GM19193 (cell line): ENCODE data around the gene CPO.

Experiments used
- POLR2A ChIP-seq: IDR thresholded peaks from 4 replicates; pipeline ENCODE4 v1.6.1; 2011; ENCODE audit not compliant: insufficient read depth, insufficient read length; ENCODE audit errors: extremely low read depth

The CPO gene

GRCh38 chr2:206987810-206988209, 48.5 kb downstream of the CPO start:
- no peak for TF ChIP-seq POLR2A

- TF ChIP-seq POLR2A = no peak
Observed at GRCh38 chr2:206988884-206989283, 49.6 kb downstream of the CPO start.

- no peak for TF ChIP-seq POLR2A
Observed at GRCh38 chr2:206989311-206989710, 50.0 kb downstream of the CPO start.

DNA sequence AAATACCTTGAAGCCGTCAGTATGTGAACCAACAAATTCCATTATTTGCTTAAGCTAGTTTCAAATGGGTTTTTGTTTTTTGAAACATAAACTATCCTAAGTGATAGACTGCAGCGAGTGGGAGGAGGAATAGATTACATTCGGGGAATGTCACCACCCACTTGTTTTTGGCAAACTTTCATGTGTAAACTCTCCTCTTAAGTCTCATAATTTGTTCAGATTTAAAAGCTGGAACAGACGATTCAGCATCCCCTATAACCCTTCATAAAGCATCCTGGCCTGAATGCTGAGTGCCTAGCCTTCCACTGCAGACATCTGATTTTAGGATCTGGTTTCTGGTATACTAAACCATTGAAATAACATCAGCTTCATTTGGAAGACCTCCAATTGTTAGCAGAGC, 51.0 kb downstream of the CPO start:
- no peak for TF ChIP-seq POLR2A

- no peak for TF ChIP-seq POLR2A
Observed at GRCh38 chr2:206991070-206991469, 51.8 kb downstream of the CPO start.

DNA sequence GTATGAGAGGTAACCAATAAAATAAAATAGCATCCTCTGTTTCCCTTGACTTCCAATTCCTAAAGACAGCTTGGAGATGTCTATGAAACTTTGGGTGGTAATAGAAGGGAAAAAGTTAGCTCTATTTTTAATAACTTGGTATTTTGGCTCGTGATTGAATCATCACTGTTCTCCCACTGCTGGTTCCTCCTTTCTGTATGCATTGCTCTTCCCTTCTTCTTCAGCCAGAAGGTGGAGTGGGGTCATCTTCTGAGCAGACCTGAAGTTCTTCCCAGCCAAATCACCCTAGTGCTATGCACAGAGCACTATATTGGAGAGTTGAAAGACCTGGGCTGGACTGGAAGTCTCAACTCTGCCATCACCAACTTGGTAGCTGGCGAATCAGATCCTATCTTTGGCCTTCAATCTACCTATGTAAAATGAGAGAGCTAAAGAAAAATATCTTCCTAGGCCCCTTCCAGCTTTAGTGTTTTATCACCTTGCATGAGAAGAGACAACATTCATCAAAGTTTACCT, 54.1 kb downstream of the CPO start:
- TF ChIP-seq POLR2A = no peak

- TF ChIP-seq POLR2A = no peak
Observed at GRCh38 chr2:206993964-206994363, 54.6 kb downstream of the CPO start.

DNA sequence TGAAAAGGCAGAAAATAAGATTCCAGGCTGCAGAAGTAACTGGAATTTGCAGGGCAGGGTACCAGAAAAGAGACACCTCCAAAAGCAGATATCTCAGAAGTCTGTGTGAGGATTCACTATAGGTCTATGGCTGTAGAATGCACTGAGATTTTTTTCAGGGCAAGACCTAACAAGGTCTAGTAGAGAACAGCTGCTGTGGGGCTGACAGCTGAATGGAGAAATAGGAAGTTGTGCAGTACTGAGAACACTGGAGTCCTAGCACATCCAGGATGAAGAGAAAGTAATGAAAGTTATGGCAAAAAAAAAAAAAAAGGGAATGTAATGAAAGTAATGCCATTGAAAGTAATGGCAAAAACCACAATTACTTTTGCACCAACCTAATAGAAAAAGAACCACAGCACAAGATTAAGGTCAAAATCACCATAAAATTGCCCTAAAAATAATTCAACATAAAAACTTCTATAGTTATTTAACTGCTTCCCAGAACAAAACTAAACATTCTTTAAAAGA, 57.3 kb downstream of the CPO start:
- no peak for TF ChIP-seq POLR2A

DNA sequence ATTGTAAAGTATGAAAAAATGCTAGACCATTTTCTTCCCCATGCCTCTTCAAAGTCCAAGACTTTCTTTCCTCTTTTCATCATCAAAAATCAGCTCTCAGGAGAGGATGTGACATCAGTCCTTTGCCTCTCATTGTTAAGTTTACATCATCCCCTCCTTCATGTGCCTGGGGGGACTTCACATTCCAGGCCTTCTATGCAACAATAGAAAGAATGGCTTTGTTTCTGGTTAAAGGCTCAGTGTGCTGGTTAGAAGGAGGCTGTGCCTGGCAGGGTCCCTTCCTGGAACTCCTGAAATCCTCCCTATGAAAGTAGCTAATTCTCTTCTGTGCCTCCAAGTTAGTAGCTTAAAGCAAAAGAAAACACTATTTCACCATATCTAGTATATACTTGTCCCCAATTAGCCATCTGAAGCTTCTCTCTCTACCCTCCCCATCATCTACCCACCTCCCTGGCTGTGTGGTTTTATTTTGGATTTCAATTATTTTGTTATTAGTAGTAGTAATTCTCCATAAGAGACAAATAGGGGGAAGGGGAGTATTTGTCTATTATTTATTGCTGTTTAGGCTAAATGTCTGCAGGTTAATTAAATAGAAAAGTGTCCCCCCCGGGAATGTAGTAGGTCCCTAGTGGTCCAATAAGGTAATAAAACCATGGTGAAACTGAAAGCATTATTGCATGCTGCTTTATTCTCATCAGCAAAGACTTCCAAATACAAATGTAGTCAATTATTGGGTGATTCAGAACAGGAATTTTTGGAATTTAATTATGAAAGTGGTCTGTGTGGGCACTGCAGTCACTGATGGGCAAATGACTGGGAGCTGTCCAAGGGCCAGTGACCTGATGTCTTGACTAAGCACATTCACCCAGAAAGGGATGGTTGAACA, 69.0 kb downstream of the CPO start:
- no peak for TF ChIP-seq POLR2A

DNA sequence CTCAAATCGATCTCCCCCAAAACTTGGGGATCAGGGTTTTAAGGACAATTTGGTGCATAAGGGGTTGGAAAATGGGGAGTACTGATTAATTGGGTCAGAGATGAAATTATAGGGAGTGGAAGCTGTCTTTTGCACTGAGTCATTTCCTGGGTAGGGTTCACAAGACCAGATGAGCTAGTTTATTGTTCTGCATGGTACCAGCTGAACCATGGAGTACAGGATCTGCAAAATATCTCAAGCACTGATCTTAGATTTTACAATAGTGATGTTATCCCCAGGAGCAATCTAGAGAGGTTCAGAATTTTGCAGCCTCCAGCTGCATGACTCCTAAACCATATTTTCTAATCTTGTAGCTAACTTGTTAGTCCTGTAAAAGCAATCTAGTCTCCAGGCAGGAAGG, 73.1 kb downstream of the CPO start:
- TF ChIP-seq POLR2A = no peak

DNA sequence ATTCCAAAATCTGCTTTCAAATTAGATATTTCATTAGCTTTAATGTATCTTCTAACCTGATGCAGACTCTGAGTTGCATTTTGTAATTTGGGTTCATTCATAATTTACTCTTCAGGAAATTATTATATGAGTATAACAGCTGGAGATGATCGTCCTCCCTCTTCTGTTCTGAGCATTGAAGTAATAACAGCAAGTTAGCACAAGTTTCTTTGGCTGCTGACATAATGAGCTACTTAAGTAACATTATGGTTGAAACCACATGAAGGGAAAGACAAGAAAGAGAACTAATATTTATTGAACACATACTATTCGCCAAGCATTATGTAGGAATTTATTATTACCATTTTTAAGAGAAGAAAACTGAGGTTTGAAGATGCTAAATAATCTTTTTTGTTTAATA, 75.1 kb downstream of the CPO start:
- no peak for TF ChIP-seq POLR2A

DNA sequence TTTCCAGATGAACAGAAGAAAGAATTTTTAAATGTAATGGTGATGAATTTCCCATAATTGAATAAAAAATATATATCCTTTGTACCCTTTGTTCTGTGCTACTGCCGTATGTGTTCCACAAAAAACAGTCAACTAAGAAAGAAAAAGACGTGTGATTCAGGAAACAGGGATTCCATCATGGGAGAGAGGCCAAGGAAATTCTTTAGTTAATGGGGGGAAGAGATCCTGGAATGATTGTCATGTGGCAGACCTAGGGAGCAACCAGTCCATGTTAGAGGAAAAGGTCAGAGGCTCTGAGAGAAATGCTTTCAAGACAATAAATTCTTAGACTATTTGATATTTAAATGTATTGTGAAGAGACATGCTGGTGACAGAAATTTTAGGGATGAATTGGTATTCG, 76.6 kb downstream of the CPO start:
- TF ChIP-seq POLR2A = no peak
